CD4-positive, alpha-beta T cell treated with Interleukin-4 for 4 hours (primary cell): ENCODE measurements around the gene SMIM3.
"Not testable (repeated sequence)": the region's sequence is repeated elsewhere in the genome, so short reads cannot be mapped to it uniquely, and the experiment has no call there.

Experiments
- DNase-seq: peaks from one replicate; pipeline ENCODE4 v3.0.0-alpha.2; 2020

Gene SMIM3

GRCh38 chr5:150801117-150801927 lies 22.8 kb downstream of the SMIM3 start:
- peak; percentile 64 for DNase-seq

GRCh38 chr5:150804388-150804787 lies 25.8 kb downstream of the SMIM3 start:
- no peak for DNase-seq

GRCh38 chr5:150809363-150809762 lies 30.8 kb downstream of the SMIM3 start:
- no peak for DNase-seq

- no peak for DNase-seq
Observed at GRCh38 chr5:150815010-150815409, 36.5 kb downstream of the SMIM3 start.

- no peak for DNase-seq
Observed at GRCh38 chr5:150816946-150817345, 38.4 kb downstream of the SMIM3 start.

DNA sequence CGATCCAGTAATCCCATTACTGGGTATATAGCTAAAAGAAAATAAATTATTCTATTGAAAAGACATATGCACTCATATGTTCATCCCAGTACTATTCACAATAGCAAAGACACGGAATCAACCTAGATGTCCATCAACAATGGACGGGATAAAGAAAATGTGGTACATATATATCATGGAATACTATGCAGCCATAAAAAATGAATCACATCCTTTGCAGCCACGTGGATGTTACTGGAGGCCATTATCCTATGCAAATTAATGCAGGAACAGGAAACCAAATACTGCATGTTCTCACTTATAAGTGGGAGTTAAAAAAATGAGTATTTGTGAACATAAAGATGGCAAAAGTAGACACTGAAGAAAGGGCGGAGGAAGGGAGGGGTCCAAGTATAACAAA lies 51.2 kb downstream of the SMIM3 start:
- no peak for DNase-seq

GRCh38 chr5:150831821-150832220 lies 53.3 kb downstream of the SMIM3 start:
- not testable (repeated sequence) for DNase-seq

DNA sequence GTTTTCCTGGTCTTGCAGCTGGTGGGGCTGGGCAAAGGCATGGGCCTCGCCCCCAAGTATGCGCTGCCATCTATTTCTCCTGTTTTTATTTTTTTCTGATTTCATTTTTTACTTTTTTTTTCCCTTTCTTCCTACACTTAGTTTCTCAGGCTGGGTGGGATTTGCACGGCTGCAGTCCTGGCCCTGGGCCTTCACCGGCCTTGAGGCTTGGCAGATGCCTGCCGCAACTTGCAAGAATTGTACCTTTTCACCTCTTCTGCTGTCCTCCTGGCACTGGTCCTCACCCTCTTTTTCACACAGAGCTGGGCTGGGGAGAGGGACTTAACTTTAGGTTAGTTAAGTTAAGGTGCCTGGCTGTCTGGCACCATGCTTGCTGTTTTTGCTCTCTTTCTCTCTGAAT lies 57.5 kb downstream of the SMIM3 start:
- no peak for DNase-seq

- DNase-seq = no peak
Observed at GRCh38 chr5:150836703-150837102, 58.1 kb downstream of the SMIM3 start.

GRCh38 chr5:150845185-150845859 lies 66.8 kb downstream of the SMIM3 start:
- not testable (repeated sequence) for DNase-seq

GRCh38 chr5:150846308-150846653 lies 67.7 kb downstream of the SMIM3 start, which contains the start of gene IRGM:
IRGM (plus strand) TSS chr5:150846521; CDS start chr5:150848124, 1,603 bp downstream.
- peak; percentile 38 for DNase-seq
